Heart right ventricle (tissue), 16 donors: ENCODE data around the gene SPECC1L. TPM values are rescaled to one million over a fixed set of nuclear protein-coding genes. Genes with fewer than 3 reads are reported as not detected.
"Not testable (repeated sequence)": the region's sequence is repeated elsewhere in the genome, so short reads cannot be mapped to it uniquely, and the experiment has no call there.

ENCODE experiments used
- ATAC-seq, 8 donors: fragments of 200-7000 bp; cut with Tn5 transposase; one replicate each; pipeline ENCODE4 v1.9.1; 2020; ENCODE audit warnings: mild to moderate bottlenecking in 8 of 8, moderate library complexity in 8 of 8, moderate number of reproducible peaks in 1 of 8
- DNase-seq, 2 donors: peaks; one replicate each; pipeline ENCODE4 v3.0.0-alpha.2; 2020
- H3K27ac ChIP-seq, 10 donors: fragments of 200-600 bp; sonication (generic) in 2 of 10; one replicate each; pipeline versions ENCODE4 v1.5.0 to v1.8.0; 2020 to 2022; ENCODE audit warnings: mild to moderate bottlenecking in 3 of 10
- H3K27me3 ChIP-seq, 7 donors: fragments of 200-600 bp; one replicate each; pipeline ENCODE4 v1.8.0; 2021 to 2022; ENCODE audit warnings: mild to moderate bottlenecking in 2 of 7
- H3K36me3 ChIP-seq, 9 donors: fragments of 200-600 bp; sonication (generic) in 1 of 9; one replicate each; pipeline versions ENCODE4 v1.5.0 to v1.8.0; 2020 to 2022; ENCODE audit warnings: mild to moderate bottlenecking in 2 of 9
- H3K4me1 ChIP-seq, 9 donors: fragments of 200-600 bp; sonication (generic) in 1 of 9; one replicate each; pipeline versions ENCODE4 v1.5.0 to v1.8.0; 2020 to 2022; ENCODE audit warnings: mild to moderate bottlenecking in 4 of 9
- H3K4me3 ChIP-seq, 10 donors: fragments of 200-600 bp; sonication (generic) in 2 of 10; one replicate each; pipeline versions ENCODE4 v1.5.0 to v1.8.0; 2020 to 2022; ENCODE audit warnings: mild to moderate bottlenecking in 7 of 10, moderate library complexity in 2 of 10
- H3K9me3 ChIP-seq, 11 donors: fragments of 200-600 bp in 10 of 11; sonication (generic) in 2 of 11; one replicate each; pipeline versions ENCODE4 v1.5.0 to v1.8.0; 2013 to 2022; ENCODE audit warnings: mild to moderate bottlenecking in 2 of 11, control low read depth in 1 of 11, moderate library complexity in 1 of 11
- WGBS, 2 donors: extraction: QIAGEN DNeasy Blood & Tissue Kit; methylation state at CpG; one replicate each; pipeline ENCODE4 v1.1.7; 2013; ENCODE audit warnings: inconsistent platforms in 1 of 2; 5-methylcytosine and 5-hydroxymethylcytosine counted together
- intact Hi-C, 10 donors: fragments of 100-400 bp; cut with DNase I; formaldehyde crosslinking; loops; one replicate each; pipeline versions ENCODE4 v1.11.1 to v1.14.2; 2022
- polyA plus RNA-seq, 2 donors: library from polyadenylated mRNA; stranded (reverse); fragments of 200-250 nt; gene quantifications; one replicate each; pipeline ENCODE4 v1.2.3, GENCODE V29; 2013
- total RNA-seq, 10 donors: library from RNA; stranded (reverse); fragmentation: NEBNext Ultra II Directional in 3 of 10; extraction: Animal tissue kit (Norgen Biotek cat#: 25700) in 3 of 10; gene quantifications; one replicate each; pipeline versions ENCODE4 v1.2.1 to v1.2.4, GENCODE V29; 2021 to 2023
- TF ChIP-seq, protein P1 (sequence below), 9 donors: fragments of 200-600 bp; sonication (generic) in 2 of 9; IDR thresholded peaks; one replicate each; pipeline versions ENCODE4 v1.5.0 to v1.8.0; 2021 to 2022; ENCODE audit warnings: antibody characterized with exemption in 9 of 9, mild to moderate bottlenecking in 5 of 9, moderate library complexity in 1 of 9
- donor health status: Arrhythmogenic right ventricular cardiomyopathy.
- donor health status: ischemic (EF 13 %, LVEDD 7.1; RV severe dilation, severe dysfunction).
- donor health status: healthy with polysubstance abuse.
- donor health status: DM: no; HTN: yes; CAD: no.
- donor health status: DM: no; HTN: no; CAD: no.
- donor health status: ischemic (EF 25% LVEDD 6.9; RV normal size, moderate dysfunction).
- donor health status: ischemic (EF 25% LVEDD 5.7; RV mildly dilated, moderate dysfunction).
- donor health status: healthy.
- donor health status: DM: yes; HTN: yes; CAD: no.
- donor health status: Ischemic cardiomyopathy.
- donor health status: ischemic (EF 35%, LVEDD 5.7; RV mildly dilated, moderate dysfunction).
- donor health status: nonischemic (EF 11% LVEDD 7.7; RV severe dilation, severe dysfunction).
- donor health status: DM: yes; HTN: yes; CAD: no.
- donor health status: PGD.
- donor health status: ischemic (EF 29% LVEDD 5.4; RV normal size, mild dysfunction).
- donor health status: nonischemic (EF 23%, LVEDD 6.1; RV moderate dilation, normal function).

The SPECC1L gene
- total and polyA plus RNA-seq, 12 donors: 8.3 to 61.7 (median 49.5) TPM

DNA sequence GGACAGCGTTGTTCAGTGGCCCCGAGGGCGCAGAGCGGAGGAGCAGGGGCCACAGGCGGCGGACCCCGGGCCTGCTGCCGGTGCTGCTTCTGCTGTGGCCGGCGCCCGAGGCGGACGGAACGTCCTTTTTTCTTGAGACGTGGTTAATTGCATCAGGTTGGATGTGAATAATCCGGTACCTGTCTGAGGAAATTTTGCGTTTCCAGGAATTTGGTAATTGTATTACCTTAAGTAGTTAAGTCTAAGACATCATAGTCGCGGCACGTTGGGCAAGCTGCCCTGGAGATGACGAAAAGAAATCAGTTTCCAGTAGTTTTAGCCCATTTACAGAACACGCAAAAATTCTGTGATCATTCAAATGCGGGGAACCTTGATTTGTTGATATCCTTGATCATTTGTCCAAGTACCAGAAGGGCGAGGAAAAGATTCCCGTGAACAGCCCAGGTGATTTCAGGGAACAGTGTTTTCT is 789 bp downstream of the SPECC1L start:
- ATAC-seq: peak in 2 of 8 donors; percentile 25 to 40
- Histone ChIP-seq H3K36me3 (peaks cover 0 to 5% (median 0%) of the 10 kb centered on the region in 9 donors), H3K27me3 (no peaks in the 10 kb centered on the region), H3K4me1 (peaks cover 7 to 49% (median 36%) of the 10 kb centered on the region in 9 donors), H3K27ac (peak overlapping the region; percentile 76 to 97 (median 96)), H3K9me3 (no peaks in the 10 kb centered on the region), H3K4me3 (peak overlapping the region; percentile 62 to 95 (median 87))
- TF ChIP-seq, protein P1, sequence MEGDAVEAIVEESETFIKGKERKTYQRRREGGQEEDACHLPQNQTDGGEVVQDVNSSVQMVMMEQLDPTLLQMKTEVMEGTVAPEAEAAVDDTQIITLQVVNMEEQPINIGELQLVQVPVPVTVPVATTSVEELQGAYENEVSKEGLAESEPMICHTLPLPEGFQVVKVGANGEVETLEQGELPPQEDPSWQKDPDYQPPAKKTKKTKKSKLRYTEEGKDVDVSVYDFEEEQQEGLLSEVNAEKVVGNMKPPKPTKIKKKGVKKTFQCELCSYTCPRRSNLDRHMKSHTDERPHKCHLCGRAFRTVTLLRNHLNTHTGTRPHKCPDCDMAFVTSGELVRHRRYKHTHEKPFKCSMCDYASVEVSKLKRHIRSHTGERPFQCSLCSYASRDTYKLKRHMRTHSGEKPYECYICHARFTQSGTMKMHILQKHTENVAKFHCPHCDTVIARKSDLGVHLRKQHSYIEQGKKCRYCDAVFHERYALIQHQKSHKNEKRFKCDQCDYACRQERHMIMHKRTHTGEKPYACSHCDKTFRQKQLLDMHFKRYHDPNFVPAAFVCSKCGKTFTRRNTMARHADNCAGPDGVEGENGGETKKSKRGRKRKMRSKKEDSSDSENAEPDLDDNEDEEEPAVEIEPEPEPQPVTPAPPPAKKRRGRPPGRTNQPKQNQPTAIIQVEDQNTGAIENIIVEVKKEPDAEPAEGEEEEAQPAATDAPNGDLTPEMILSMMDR (IDR thresholded peaks at IDR 0.05): no peak
- intact Hi-C loops: loop anchor here in 1 of 10 donors (5.0 kb wide), 1 partner anchor 256 kb away; no protein-coding TSS in a partner anchor
- DNase-seq: no peak
- WGBS, 2 donors: 1 to 2% methylated on average over 25 of the region's 25 CpGs

DNA sequence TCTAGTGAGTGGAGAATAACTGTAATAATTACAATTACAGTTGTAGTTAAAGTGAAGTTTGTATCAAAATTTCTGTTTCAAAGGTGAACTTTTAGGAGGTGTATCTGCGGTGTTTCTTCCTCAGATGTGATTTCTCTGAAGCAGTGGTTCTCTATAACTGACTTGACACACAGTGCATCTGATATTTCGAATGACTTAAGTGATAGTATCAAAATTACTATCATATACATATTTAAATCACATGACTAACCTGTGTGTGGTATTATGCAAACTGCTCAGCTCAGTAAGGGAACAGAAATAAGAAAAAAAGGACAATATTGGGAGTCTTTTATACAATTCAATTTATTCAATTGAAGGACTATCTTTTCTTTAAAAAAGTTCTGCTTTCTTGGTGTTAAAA is 2.4 kb downstream of the SPECC1L start:
- H3K4me1 ChIP-seq: peaks cover 7 to 49% (median 36%) of the 10 kb centered on the region in 9 donors
- H3K27me3 ChIP-seq, H3K4me3 ChIP-seq, DNase-seq, H3K9me3 ChIP-seq, ATAC-seq: not testable (repeated sequence)
- H3K36me3 ChIP-seq: peaks cover 0 to 15% (median 0%) of the 10 kb centered on the region in 9 donors
- intact Hi-C loops: loop anchor here in 1 of 10 donors (5.0 kb wide), 1 partner anchor 254 kb away; no protein-coding TSS in a partner anchor
- WGBS, 2 donors: 85 to 91% methylated on average over 2 of the region's 2 CpGs
- peak overlapping the region in 1 of 10 donors; percentile 0 for H3K27ac ChIP-seq

DNA sequence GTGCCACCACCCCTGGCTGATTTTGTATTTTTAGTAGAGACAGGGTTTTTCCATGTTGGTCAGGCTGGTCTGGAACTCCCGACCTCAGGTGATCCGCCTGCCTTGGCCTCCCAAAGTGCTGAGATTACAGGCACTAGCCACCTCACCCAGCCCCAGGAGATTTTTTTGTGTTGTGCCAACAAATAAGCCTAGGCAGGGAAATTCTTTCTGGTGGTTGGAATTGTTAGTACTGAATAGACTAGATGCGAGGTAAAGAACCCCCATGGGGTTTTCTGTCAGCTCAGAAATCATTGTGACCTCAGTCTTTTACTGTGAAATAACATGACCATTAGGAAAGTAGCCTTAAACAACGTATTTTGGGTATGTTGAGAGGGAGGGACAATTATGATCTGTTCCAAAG is 3.3 kb downstream of the SPECC1L start:
- intact Hi-C loops: loop anchor here in 1 of 10 donors (5.0 kb wide), 1 partner anchor 253 kb away; no protein-coding TSS in a partner anchor
- H3K9me3 ChIP-seq, H3K4me3 ChIP-seq, DNase-seq, H3K27me3 ChIP-seq, ATAC-seq: not testable (repeated sequence)
- H3K4me1 ChIP-seq: peaks cover 7 to 53% (median 36%) of the 10 kb centered on the region in 9 donors
- H3K27ac ChIP-seq: peak overlapping the region in 5 of 10 donors; percentile 0 to 35 (median 15)
- peaks cover 0 to 15% (median 0%) of the 10 kb centered on the region in 9 donors for H3K36me3 ChIP-seq
- 56 to 63% methylated on average over 4 of the region's 4 CpGs for WGBS, 2 donors

DNA sequence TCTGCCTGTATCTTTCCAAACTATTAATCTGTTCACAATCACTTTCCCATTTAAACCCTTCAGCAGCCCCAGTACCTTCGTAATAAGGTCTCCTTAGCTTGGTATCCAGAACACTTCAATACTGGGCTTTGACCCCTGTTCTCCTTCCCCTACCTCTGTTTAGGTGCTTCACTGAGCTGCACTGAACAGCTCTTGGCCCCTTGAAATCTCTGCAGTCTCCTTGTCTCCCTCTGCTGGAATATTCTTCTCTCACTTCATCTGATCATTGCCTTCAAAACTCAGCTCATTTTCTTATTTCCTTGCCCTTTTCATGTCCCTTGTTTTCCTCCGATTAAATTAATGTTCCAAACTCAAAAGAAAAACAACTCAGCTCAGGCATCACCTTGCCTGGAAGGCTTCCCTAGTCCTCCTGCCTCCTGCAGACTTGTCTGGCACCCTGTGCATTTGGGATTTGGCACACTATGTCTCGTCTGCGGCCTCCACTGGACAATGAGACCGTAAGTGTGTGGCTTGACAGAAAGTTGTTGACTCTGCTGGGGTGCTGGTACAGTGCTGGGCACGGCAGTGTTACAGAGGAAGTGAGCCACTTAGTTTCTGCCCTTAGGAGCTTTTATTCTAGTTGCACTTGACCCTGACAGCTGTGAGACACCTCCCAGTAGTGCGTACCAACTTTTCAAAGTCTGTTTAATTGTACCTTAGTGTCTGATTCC is 4.2 kb downstream of the SPECC1L start:
- TF ChIP-seq, protein P1 (IDR thresholded peaks at IDR 0.05): peak in 4 of 9 donors; percentile 17 to 36 (median 28)
- not testable (repeated sequence) for H3K4me3 ChIP-seq, H3K9me3 ChIP-seq, DNase-seq, ATAC-seq, H3K27me3 ChIP-seq
- intact Hi-C loops: loop anchor here in 1 of 10 donors (5.0 kb wide), 1 partner anchor 252 kb away; no protein-coding TSS in a partner anchor
- Histone ChIP-seq H3K4me1 (peaks cover 7 to 61% (median 39%) of the 10 kb centered on the region in 9 donors), H3K36me3 (peaks cover 0 to 15% (median 0%) of the 10 kb centered on the region in 9 donors), H3K27ac (peak overlapping the region in 8 of 10 donors; percentile 2 to 60 (median 34))
- WGBS, 2 donors: 38 to 48% methylated on average over 6 of the region's 7 CpGs

DNA sequence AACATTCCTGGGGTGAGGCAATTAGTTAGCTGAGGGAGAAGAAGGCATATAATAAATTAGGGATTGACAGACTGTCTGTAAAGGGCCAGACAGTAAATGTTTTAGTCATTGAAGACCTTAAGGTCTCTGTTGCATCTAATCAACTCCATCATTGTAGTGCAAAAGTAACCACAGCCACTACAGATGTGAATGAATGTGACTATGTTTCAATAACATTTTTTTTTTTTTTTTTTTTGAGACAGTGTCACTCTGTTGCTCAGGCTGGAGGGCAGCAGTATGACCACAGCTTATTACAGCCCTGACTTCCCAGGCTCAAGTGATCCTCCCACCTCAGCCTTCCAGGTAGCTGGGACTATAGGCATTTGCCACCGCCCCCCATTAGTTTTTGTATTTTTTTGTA is 9.7 kb downstream of the SPECC1L start:
- H3K27me3 ChIP-seq, H3K4me3 ChIP-seq, DNase-seq, H3K27ac ChIP-seq, H3K9me3 ChIP-seq, ATAC-seq, intact Hi-C loops: not testable (repeated sequence)
- Histone ChIP-seq H3K4me1 (peaks cover under 1 to 52% (median 24%) of the 10 kb centered on the region in 9 donors), H3K36me3 (peaks cover 0 to 22% (median 0%) of the 10 kb centered on the region in 9 donors)
- WGBS, 2 donors: 95 to 100% methylated on average over 1 of the region's 1 CpG
